Progenitor cell of endocrine pancreas (in vitro differentiated cells): ENCODE data around the gene SPATA17. TPM values are rescaled to one million over a fixed set of nuclear protein-coding genes. Genes with fewer than 3 reads are reported as not detected.

Source experiments
- DNase-seq: peaks from one replicate; pipeline ENCODE4 v3.0.0; 2021; ENCODE audit warnings: low spot score; ENCODE audit not compliant: unreplicated experiment
- H3K27ac Mint-ChIP-seq: 2 replicates; pipeline ENCODE4 v1.8.0; 2021; ENCODE audit warnings: mild to moderate bottlenecking, moderate library complexity, mixed read lengths
- H3K27me3 Mint-ChIP-seq: 2 replicates; pipeline ENCODE4 v1.8.0; 2021; ENCODE audit warnings: mixed read lengths
- H3K36me3 Mint-ChIP-seq: 2 replicates; pipeline ENCODE4 v1.8.0; 2022; ENCODE audit warnings: mixed read lengths; ENCODE audit not compliant: insufficient read depth
- H3K4me1 Mint-ChIP-seq: 2 replicates; pipeline ENCODE4 v1.8.0; 2021; ENCODE audit warnings: low read depth, mixed read lengths
- H3K4me3 Mint-ChIP-seq: 2 replicates; pipeline ENCODE4 v1.8.0; 2021; ENCODE audit warnings: low read depth, mild to moderate bottlenecking, moderate library complexity, mixed read lengths
- H3K9me3 Mint-ChIP-seq: 2 replicates; pipeline ENCODE4 v1.8.0; 2021; ENCODE audit warnings: low read depth, mixed read lengths
- CTCF ChIP-seq: fragments of 200-600 bp; sonication (generic); IDR thresholded peaks from one replicate; pipeline ENCODE4 v1.5.0; 2021; ENCODE audit warnings: antibody characterized with exemption, mild to moderate bottlenecking; ENCODE audit not compliant: unreplicated experiment
- total RNA-seq: library from RNA; stranded (reverse); gene quantifications from 2 replicates; pipeline ENCODE4 v1.2.1, GENCODE V29; 2021

The SPATA17 gene
- total RNA-seq, 1 donor from 2014 or later, result 5.1 TPM

GRCh38 chr1:217911908-217912307, 280.8 kb downstream of the SPATA17 start:
- no peaks in the 10 kb centered on the region for H3K4me1 Mint-ChIP-seq
- H3K4me3 Mint-ChIP-seq, result no peak overlapping the region
- no peak for DNase-seq
- H3K36me3 Mint-ChIP-seq, result no peaks in the 10 kb centered on the region
- H3K9me3 Mint-ChIP-seq, result no peaks in the 10 kb centered on the region
- H3K27me3 Mint-ChIP-seq, result peaks cover 15% of the 10 kb centered on the region
- H3K27ac Mint-ChIP-seq, result no peak overlapping the region
- peak; percentile 35 for TF ChIP-seq CTCF

- Mint-ChIP-seq H3K9me3 (no peaks in the 10 kb centered on the region), H3K36me3 (no peaks in the 10 kb centered on the region), H3K27ac (no peak overlapping the region), H3K4me1 (no peaks in the 10 kb centered on the region), H3K27me3 (peaks cover 41% of the 10 kb centered on the region), H3K4me3 (no peak overlapping the region)
- no peak for TF ChIP-seq CTCF
- no peak for DNase-seq
Observed at GRCh38 chr1:217917281-217917887, 286.2 kb downstream of the SPATA17 start.

- Mint-ChIP-seq H3K27me3 (peaks cover 56% of the 10 kb centered on the region), H3K36me3 (no peaks in the 10 kb centered on the region), H3K27ac (no peak overlapping the region), H3K4me1 (no peaks in the 10 kb centered on the region), H3K9me3 (no peaks in the 10 kb centered on the region), H3K4me3 (no peak overlapping the region)
- no peak for TF ChIP-seq CTCF
- DNase-seq, result no peak
Observed at GRCh38 chr1:217919683-217920388, 288.7 kb downstream of the SPATA17 start.

Other genes starting within 250 kb of the SPATA17 start
- gene GPATCH2, start 254 bp upstream of the SPATA17 start, total RNA-seq, result 28.0 and 31.4 TPM in 2 replicates